NCI-H1092 (cell line): Measurements from ENCODE around the gene YIPF1.
"Not testable (repeated sequence)": the region's sequence is repeated elsewhere in the genome, so short reads cannot be mapped to it uniquely, and the experiment has no call there.

Experiments
- DNase-seq: peaks from one replicate; lab custom pipeline; 2025; lab: John Stamatoyannopoulos, UW

YIPF1 gene

GRCh38 chr1:53837924-53838653 is 51.5 kb downstream of the YIPF1 start, which contains the start of gene NDC1:
Gene NDC1 (minus strand): TSS chr1:53838296. CDS start chr1:53838261, 35 bp downstream.
- peak; percentile 86 for DNase-seq

DNA sequence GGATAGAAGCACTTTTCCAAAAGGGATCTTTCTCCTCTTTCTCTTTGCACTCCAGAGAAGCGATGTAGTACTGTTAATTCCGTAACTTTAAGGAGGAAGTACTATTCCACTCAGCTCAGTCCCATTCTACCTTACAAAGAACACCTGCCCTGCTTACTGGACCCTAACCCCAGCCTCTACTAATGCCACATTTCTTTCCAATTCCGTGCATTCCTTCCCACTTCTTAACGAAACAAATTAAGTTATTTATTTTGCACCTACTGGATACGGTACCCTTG is 52.0 kb downstream of the YIPF1 start:
- DNase-seq: no peak

DNA sequence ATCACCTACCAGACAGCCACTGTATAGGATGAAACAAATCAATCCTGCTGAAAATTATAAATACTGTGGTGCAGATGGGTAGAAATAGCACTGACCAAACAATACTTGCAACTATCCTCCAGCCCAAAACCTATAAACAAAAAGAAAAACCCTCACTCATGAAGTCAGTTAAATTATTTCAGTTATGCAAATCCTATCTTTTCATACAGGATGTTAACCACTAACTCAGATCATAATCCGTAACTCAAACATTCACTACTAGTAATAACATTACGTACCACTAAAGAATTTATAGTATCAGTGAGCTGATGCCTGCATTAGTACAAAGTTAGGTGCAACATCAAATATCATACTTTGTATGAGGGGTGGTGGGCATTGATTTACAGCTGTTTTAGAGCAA is 54.1 kb downstream of the YIPF1 start:
- no peak for DNase-seq

DNA sequence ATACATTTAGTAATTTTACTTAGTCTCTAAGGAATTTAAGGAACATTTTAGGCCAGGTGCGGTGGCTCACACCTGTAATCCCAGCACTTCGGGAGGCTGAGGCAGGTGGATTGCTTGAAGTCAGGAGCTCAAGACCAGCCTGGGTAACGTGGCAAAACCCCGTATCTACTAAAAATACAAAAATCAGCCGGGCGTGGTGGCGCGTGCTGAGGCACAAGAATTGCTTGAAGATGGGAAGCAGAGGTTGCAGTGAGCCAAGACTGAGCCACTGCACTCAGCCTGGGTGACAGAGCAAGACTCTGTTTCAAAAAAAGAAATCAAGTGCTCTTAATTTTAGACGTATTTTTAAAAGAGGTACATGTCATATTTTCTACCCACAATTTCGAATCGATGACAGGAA is 54.8 kb downstream of the YIPF1 start:
- no peak for DNase-seq

DNA sequence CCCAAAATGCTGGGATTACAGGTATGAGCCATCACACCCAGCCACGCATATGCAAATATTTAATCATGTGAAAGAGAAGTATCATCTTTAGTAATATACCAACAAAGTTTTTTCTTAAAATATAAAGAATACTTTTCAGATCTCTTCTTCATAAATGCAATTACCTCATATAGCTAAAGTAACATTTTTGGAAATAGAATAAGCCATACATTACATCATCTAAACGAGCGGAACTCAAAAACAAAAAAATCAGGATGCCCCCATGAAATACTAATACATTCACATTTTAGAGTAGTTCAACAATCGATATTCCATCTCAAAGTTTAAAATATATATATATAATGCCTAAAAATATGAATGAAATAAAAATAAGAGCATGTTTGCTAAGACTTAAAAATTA is 56.2 kb downstream of the YIPF1 start:
- no peak for DNase-seq

DNA sequence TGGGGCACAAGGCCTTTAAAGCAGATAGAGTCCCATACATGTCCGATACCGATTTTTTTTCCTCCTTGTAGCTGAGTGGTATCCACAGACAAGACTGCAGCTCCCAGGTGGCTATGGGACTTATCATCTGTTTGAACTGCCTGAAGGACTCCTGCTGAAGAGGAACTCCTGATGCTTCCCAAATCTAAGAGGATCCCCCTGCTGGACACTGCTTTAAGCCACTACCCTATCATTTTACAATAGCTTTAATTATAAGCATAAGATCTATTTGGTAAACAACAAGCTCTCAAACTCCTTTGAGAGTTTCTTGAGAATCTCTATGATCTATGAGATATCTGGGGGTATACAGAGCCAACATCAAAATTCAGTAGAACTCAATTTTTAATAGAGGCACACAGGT is 63.2 kb downstream of the YIPF1 start:
- no peak for DNase-seq

GRCh38 chr1:53825306-53825705 is 64.3 kb downstream of the YIPF1 start:
- no peak for DNase-seq

GRCh38 chr1:53822931-53823330 is 66.7 kb downstream of the YIPF1 start:
- no peak for DNase-seq

DNA sequence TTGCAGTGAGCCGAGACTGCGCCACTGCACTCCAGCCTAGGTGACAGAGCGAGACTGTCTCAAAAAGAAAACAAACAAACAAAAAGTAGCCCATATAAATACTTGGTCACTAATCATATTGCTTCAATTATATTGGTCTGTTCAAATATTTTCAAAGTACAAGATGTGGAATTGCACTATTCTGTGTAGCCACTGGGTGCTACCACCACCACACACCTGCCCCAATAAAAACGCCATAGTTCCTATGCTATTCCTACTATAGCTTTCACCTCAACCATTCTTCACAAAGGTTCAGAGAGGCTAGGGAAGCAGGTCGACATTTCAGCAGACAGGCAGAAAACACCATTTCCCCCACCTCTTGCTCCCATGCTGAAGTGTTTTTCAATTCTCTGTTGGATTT is 68.2 kb downstream of the YIPF1 start:
- DNase-seq: no peak

- DNase-seq: no peak
These were observed 70.2 kb downstream of the YIPF1 start for GRCh38 chr1:53819387-53819786.

GRCh38 chr1:53816584-53816983 is 73.0 kb downstream of the YIPF1 start:
- not testable (repeated sequence) for DNase-seq

GRCh38 chr1:53815484-53815883 is 74.1 kb downstream of the YIPF1 start:
- DNase-seq: not testable (repeated sequence)

- DNase-seq: no peak
These were observed 78.2 kb downstream of the YIPF1 start for GRCh38 chr1:53811414-53811851.

DNA sequence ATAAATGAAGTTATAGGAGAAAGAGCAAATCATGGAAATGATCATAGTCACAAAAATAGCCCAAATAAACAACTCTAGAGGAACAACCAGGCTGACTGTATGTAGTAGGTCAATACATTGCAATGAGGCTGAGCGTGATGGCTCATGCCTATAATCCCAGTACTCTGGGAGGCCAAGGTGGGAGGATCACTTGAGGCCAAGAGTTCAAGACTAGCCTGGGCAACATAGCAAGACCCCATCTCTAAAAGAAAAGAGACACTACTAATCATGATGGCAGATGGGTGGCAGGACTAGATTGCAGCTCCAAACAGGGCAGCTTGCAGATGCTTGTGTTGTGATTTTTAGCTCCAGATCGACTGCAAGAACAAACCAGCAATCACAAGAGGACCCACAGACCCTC is 79.1 kb downstream of the YIPF1 start:
- no peak for DNase-seq

- DNase-seq: no peak
These were observed 79.6 kb downstream of the YIPF1 start for GRCh38 chr1:53810007-53810406.

DNA sequence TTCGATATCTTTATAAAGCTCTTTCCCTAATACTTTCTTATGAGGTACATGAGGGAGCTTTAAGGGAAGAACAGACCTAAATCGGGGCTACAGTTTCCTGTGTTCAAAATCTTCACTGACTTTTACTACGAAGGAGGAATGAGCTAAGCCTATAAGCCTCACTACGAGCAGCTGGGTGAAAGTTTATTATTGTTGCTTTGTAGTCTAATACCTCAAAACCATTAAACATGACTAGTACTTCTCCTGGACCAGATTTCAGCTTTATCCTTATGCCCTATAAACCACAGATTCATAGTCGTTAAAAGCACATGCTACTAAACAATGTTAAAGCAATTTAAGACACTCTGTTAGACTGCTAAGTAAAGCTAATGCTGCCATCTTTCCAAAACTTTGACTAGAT is 81.7 kb downstream of the YIPF1 start:
- no peak for DNase-seq

GRCh38 chr1:53804791-53805505 is 84.6 kb downstream of the YIPF1 start:
- no peak for DNase-seq

DNA sequence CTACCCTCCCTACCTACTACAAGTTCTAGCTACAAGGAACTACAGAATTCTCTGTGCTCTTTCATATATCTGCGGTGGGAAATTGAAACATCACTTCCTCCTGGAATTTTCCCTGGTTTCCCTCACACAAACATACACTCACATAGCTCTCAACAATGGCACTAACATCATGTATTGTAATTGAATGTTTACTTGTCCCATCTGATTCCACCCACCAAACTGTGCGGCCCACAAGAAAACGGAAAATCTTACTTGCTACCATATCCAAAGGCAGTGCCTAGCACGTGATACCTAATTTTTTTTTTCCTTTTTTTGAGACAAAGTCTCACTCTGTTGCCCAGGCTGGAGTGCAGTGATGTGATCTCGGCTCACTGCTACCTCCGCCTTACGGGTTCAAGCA is 85.4 kb downstream of the YIPF1 start:
- no peak for DNase-seq
